Measurements from ENCODE around the gene WDR83. TPM values are rescaled to one million over a fixed set of nuclear protein-coding genes. Genes with fewer than 3 reads are reported as not detected.

Gene WDR83
- polyA plus RNA-seq, 3 donors = 7.9 to 9.9 (median 8.5) TPM

- Mint-ChIP-seq H3K4me1 (no peaks in the 10 kb centered on the region), H3K4me3 (no peak overlapping the region), H3K27me3 (ENCODE audit: low read depth in 3 of 3) (peaks cover 0 to 1% (median 1%) of the 10 kb centered on the region in 3 donors), H3K27ac (no peak overlapping the region), H3K9me3 (peaks cover 0 to 9% (median 0%) of the 10 kb centered on the region in 7 donors), H3K36me3 (peaks cover 70 to 95% of the 10 kb centered on the region in 2 donors)
- DNase-seq = no peak
- no peak overlapping the region for H2AFZ ChIP-seq (ENCODE audit: insufficient read depth, low read depth, low read length, poor library complexity, severe bottlenecking)
- WGBS (ENCODE audit: insufficient coverage) = 97% methylated on average over 6 of the region's 22 CpGs
- intact Hi-C loops (cut with micrococcal nuclease) = no loop called here
- H3K4me1 ChIP-seq (ENCODE audit: control insufficient read depth in 1 of 2, insufficient read depth in 2 of 2, low read length in 2 of 2) = no peaks in the 10 kb centered on the region
- H3K9ac ChIP-seq (ENCODE audit: insufficient read depth, low read length, poor library complexity, severe bottlenecking) = no peak overlapping the region
- H3K27ac ChIP-seq (ENCODE audit: low read depth in 1 of 2, low read length in 2 of 2) = no peak overlapping the region
- H3K27me3 ChIP-seq (ENCODE audit: control insufficient read depth in 2 of 2, insufficient read depth in 2 of 2, low read length in 2 of 2) = no peaks in the 10 kb centered on the region
- no peak for TF ChIP-seq CTCF (IDR thresholded peaks at IDR 0.05)
- no peak overlapping the region for H3K4me3 ChIP-seq (replicated peaks in 1 of 3; ENCODE audit: low read depth in 2 of 3, low read length in 3 of 3)
- peaks cover 83% of the 10 kb centered on the region for H4K20me1 ChIP-seq (ENCODE audit: insufficient read depth, low read length)
- H3K4me2 ChIP-seq (replicated peaks; ENCODE audit: extremely low read depth, low read length, poor library complexity, severe bottlenecking) = no peak overlapping the region
- peaks cover 86 to 96% of the 10 kb centered on the region in 2 donors for H3K36me3 ChIP-seq (replicated peaks in 1 of 2; ENCODE audit: control insufficient read depth in 1 of 2, insufficient read depth in 2 of 2, low read length in 2 of 2)
- H3K9me3 ChIP-seq (replicated peaks in 1 of 2; ENCODE audit: control insufficient read depth in 1 of 2, insufficient read depth in 1 of 2, low read length in 2 of 2) = no peaks in the 10 kb centered on the region
- peaks cover 4% of the 10 kb centered on the region for H3K79me2 ChIP-seq (ENCODE audit: insufficient read depth, low read length)
Observed at GRCh38 chr19:12657966-12658365, 8.6 kb upstream of the WDR83 start.

- Histone ChIP-seq H2AFZ (ENCODE audit: insufficient read depth, low read depth, low read length, poor library complexity, severe bottlenecking) (no peak overlapping the region), H3K4me2 (replicated peaks; ENCODE audit: extremely low read depth, low read length, poor library complexity, severe bottlenecking) (no peak overlapping the region), H3K4me1 (ENCODE audit: control insufficient read depth in 1 of 2, insufficient read depth in 2 of 2, low read length in 2 of 2) (peaks cover 17 to 21% of the 10 kb centered on the region in 2 donors), H3K9ac (ENCODE audit: insufficient read depth, low read length, poor library complexity, severe bottlenecking) (no peak overlapping the region), H3K4me3 (replicated peaks in 1 of 3; ENCODE audit: low read depth in 2 of 3, low read length in 3 of 3) (no peak overlapping the region), H3K79me2 (ENCODE audit: insufficient read depth, low read length) (peaks cover 30% of the 10 kb centered on the region), H4K20me1 (ENCODE audit: insufficient read depth, low read length) (peaks cover 87% of the 10 kb centered on the region), H3K36me3 (replicated peaks in 1 of 2; ENCODE audit: control insufficient read depth in 1 of 2, insufficient read depth in 2 of 2, low read length in 2 of 2) (peaks cover 81 to 88% of the 10 kb centered on the region in 2 donors), H3K9me3 (replicated peaks in 1 of 2; ENCODE audit: control insufficient read depth in 1 of 2, insufficient read depth in 1 of 2, low read length in 2 of 2) (no peaks in the 10 kb centered on the region), H3K27ac (ENCODE audit: low read depth in 1 of 2, low read length in 2 of 2) (no peak overlapping the region), H3K27me3 (ENCODE audit: control insufficient read depth in 2 of 2, insufficient read depth in 2 of 2, low read length in 2 of 2) (no peaks in the 10 kb centered on the region)
- H3K27ac Mint-ChIP-seq = no peak overlapping the region
- peaks cover 0 to 5% (median 2%) of the 10 kb centered on the region in 3 donors for H3K27me3 Mint-ChIP-seq (ENCODE audit: low read depth in 3 of 3)
- intact Hi-C loops (cut with micrococcal nuclease) = loop anchor here in 1 of 2 donors (10.0 kb wide), 2 partner anchors 46 to 496 kb away; partner anchors contain the start of genes ZNF136, ZNF490 and ZNF791
- peaks cover 0 to 9% (median 0%) of the 10 kb centered on the region in 7 donors for H3K9me3 Mint-ChIP-seq
- no peak overlapping the region for H3K4me3 Mint-ChIP-seq
- TF ChIP-seq CTCF (IDR thresholded peaks at IDR 0.05) = no peak
- H3K4me1 Mint-ChIP-seq = peaks cover 17% of the 10 kb centered on the region
- DNase-seq = no peak
- 89% methylated on average over 11 of the region's 12 CpGs for WGBS (ENCODE audit: insufficient coverage)
- peaks cover 63 to 87% of the 10 kb centered on the region in 2 donors for H3K36me3 Mint-ChIP-seq
Observed at GRCh38 chr19:12660980-12661379, 5.6 kb upstream of the WDR83 start.
